HEK293T (cell line): ENCODE measurements around the gene TMEM31.

Source experiments
- CTCF ChIA-PET: fragments of 350-600 bp; formaldehyde crosslinking; extraction: SDS; loops from one replicate; lab custom pipeline; 2021; ENCODE audit warnings: antibody characterized with exemption, inconsistent platforms; lab: Yijun Ruan, JAX
- POLR2A ChIA-PET: fragments of 350-600 bp; formaldehyde crosslinking; extraction: SDS; loops from one replicate; lab custom pipeline; 2020; ENCODE audit warnings: antibody characterized with exemption, inconsistent platforms; lab: Yijun Ruan, JAX
- DNase-seq: peaks from one replicate; pipeline ENCODE4 v3.0.0; 2012; ENCODE audit warnings: mixed read lengths; ENCODE audit errors: extremely low spot score
- ARNT ChIP-seq: fragments of 450-650 bp; IDR thresholded peaks from 2 replicates; pipeline ENCODE4 v1.6.1; 2017; ENCODE audit warnings: mild to moderate bottlenecking
- BHLHE40 ChIP-seq: fragments of 450-650 bp; IDR thresholded peaks from 2 replicates; pipeline ENCODE4 v1.6.1; 2016; ENCODE audit warnings: mild to moderate bottlenecking, moderate library complexity, borderline replicate concordance
- CTBP1 ChIP-seq: fragments of 450-650 bp; IDR thresholded peaks from 2 replicates; pipeline ENCODE4 v1.6.1; 2016; ENCODE audit warnings: borderline replicate concordance
- ELF4 ChIP-seq: fragments of 450-650 bp; IDR thresholded peaks from 2 replicates; pipeline ENCODE4 v1.6.1; 2017; ENCODE audit warnings: antibody characterized with exemption
- FOXA1 ChIP-seq: fragments of 450-650 bp; IDR thresholded peaks from 2 replicates; pipeline ENCODE4 v1.6.1; 2016; ENCODE audit warnings: mild to moderate bottlenecking
- FOXK2 ChIP-seq: fragments of 450-650 bp; IDR thresholded peaks from 2 replicates; pipeline ENCODE4 v1.6.1; 2016; ENCODE audit warnings: mild to moderate bottlenecking
- FOXM1 ChIP-seq: fragments of 450-650 bp; IDR thresholded peaks from 2 replicates; pipeline ENCODE4 v1.6.1; 2017; ENCODE audit warnings: mild to moderate bottlenecking, borderline replicate concordance
- HDGF ChIP-seq: fragments of 450-650 bp; IDR thresholded peaks from 2 replicates; pipeline ENCODE4 v1.6.1; 2017; ENCODE audit warnings: antibody characterized with exemption, borderline replicate concordance
- L3MBTL2 ChIP-seq: fragments of 450-650 bp; conservative IDR thresholded peaks from 2 replicates; pipeline ENCODE4 v1.6.1; 2016; ENCODE audit warnings: mild to moderate bottlenecking
- LEF1 ChIP-seq: fragments of 450-650 bp; IDR thresholded peaks from 2 replicates; pipeline ENCODE4 v1.6.1; 2017; ENCODE audit warnings: mild to moderate bottlenecking, borderline replicate concordance
- NFRKB ChIP-seq: fragments of 450-650 bp; IDR thresholded peaks from 2 replicates; pipeline ENCODE4 v1.6.1; 2016; ENCODE audit warnings: mild to moderate bottlenecking, moderate library complexity
- SP1 ChIP-seq: fragments of 450-650 bp; IDR thresholded peaks from 2 replicates; pipeline ENCODE4 v1.6.1; 2017
- SUZ12 ChIP-seq: fragments of 450-650 bp; IDR thresholded peaks from 2 replicates; pipeline ENCODE4 v1.6.1; 2016; ENCODE audit warnings: mild to moderate bottlenecking
- TARDBP ChIP-seq: fragments of 450-650 bp; IDR thresholded peaks from 2 replicates; pipeline ENCODE4 v1.6.1; 2016
- ZNF384 ChIP-seq: fragments of 450-650 bp; IDR thresholded peaks from 2 replicates; pipeline ENCODE4 v1.6.1; 2016
- TF ChIP-seq, protein P1 (sequence below): fragments of 450-650 bp; IDR thresholded peaks from 2 replicates; pipeline ENCODE4 v1.6.1; 2016

Gene TMEM31

DNA sequence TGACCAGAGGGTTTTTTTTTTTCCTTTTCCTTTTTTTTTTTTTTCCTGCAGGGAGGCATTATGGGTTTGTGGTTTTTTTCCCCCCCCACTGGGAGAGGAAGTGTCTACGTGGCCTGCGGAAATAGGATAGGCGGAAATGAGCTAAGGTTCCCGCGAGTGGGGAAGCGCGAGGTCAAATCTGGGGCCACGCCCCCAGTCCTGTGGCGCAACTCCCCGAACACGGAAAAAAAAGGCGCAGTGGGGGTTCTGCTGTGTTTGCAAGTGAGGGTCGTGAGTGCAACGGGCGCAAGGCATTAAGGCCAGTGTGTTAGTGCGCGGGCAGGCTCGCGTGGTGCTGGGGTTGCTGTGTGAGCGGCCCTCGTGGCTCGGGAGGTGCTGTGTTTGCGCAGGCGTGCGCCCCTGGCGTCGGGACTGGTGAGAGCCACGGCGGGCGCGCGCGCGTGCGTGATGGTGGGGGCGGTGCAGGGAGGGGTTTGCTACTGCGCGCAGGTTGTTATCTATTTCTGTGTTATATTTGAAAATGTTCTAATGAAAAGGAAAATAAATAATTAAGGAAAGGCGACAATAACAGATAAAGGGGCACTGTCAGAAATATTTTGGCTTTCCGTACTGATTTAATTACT lies 23.5 kb upstream of the TMEM31 start:
- TF ChIP-seq FOXM1 (no peak; the same call in 1 of the 2 replicates), L3MBTL2 (peak; percentile 95), TARDBP (peak; percentile 99), FOXA1 (no peak), ELF4 (peak; percentile 73), FOXK2 (no peak), ZNF384 (peak; percentile 100)
- DNase-seq: peak; percentile 73
- ChIA-PET POLR2A (interaction anchor here (0.6 to 3.1 kb wide), 14 partner anchors 18 to 149 kb away, joined by 3 to 39 read pairs (median 4); partner anchors contain the start of genes RAB9B and TCEAL1), CTCF (interaction anchor here (0.6 to 1.0 kb wide), 3 partner anchors 41 to 176 kb away, joined by 3 to 10 read pairs (median 3); no protein-coding TSS in a partner anchor)

DNA sequence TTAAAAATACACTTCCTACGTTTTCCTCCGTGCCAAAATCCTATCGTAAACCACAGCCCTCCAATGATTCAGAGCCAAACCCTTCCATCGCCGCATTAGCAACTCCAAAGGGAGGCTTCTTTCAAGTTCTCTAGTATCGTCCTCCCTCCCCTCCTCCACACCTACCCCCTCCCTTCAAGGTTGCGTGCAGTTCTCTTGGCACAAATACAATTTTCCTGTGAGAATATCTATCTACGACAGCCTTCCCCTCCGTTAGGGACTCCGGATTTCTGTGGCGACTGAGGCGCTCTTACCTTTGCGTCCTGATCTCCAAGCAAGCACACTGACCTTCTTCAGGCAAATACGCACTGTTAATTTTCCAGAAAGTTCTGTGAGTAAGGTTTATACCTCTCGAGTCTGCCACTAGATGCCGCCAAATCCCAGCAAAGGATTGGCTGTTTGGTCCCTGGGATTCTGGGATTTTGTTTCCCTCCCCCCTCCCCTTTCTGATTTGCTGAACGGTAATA lies 23.0 kb upstream of the TMEM31 start:
- CTCF ChIA-PET: interaction anchor here (1.0 kb wide), 1 partner anchor 137 kb away, joined by 3 read pairs; no protein-coding TSS in a partner anchor

DNA sequence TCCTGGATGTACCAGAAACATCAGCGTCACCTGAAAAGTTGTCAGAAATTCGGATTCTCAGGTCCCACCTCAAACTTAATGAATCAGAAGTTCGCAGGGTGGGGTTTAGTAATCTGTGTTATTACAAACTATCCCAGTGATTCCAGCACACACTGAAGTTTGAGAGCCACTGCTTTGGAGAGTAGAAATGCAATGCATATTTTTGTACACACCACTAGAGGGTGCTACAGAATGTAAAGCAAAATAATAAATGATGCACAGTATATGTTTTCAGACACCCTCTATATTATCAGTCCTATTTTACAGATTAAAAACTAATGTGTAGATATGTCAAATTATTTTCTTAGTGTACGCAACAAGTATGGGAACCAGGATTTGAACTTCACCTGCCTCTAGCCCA lies 21.8 kb upstream of the TMEM31 start:
- peak; percentile 49 for DNase-seq
- TF ChIP-seq BHLHE40 (no peak), ELF4 (no peak), TARDBP (no peak), HDGF (no peak), SP1 (no peak), FOXA1 (no peak), ARNT (no peak), CTBP1 (no peak), SUZ12 (no peak), NFRKB (no peak), FOXK2 (no peak), LEF1 (no peak), L3MBTL2 (no peak), FOXM1 (no peak)
- TF ChIP-seq, protein P1, sequence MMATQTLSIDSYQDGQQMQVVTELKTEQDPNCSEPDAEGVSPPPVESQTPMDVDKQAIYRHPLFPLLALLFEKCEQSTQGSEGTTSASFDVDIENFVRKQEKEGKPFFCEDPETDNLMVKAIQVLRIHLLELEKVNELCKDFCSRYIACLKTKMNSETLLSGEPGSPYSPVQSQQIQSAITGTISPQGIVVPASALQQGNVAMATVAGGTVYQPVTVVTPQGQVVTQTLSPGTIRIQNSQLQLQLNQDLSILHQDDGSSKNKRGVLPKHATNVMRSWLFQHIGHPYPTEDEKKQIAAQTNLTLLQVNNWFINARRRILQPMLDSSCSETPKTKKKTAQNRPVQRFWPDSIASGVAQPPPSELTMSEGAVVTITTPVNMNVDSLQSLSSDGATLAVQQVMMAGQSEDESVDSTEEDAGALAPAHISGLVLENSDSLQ: no peak
- POLR2A ChIA-PET: no interaction called here
- CTCF ChIA-PET: interaction anchor here (0.6 to 2.2 kb wide), 3 partner anchors 14 to 31 kb away, joined by 3 to 9 read pairs (median 3); no protein-coding TSS in a partner anchor

More for the DNA sequence above, 23.0 kb upstream of the TMEM31 start:
- TF ChIP-seq TARDBP: no peak
- peak; percentile 38 for TF ChIP-seq L3MBTL2
- peak; percentile 46; the same call in 1 of the 2 replicates for TF ChIP-seq ARNT
- no peak for TF ChIP-seq ELF4
- no peak for TF ChIP-seq FOXA1
- peak; percentile 17; the same call in 1 of the 2 replicates for TF ChIP-seq FOXM1
- POLR2A ChIA-PET: interaction anchor here (0.7 to 3.1 kb wide), 6 partner anchors 38 to 149 kb away, joined by 3 to 39 read pairs (median 4); partner anchors contain the start of gene TCEAL1
- DNase-seq: peak; percentile 68

DNA sequence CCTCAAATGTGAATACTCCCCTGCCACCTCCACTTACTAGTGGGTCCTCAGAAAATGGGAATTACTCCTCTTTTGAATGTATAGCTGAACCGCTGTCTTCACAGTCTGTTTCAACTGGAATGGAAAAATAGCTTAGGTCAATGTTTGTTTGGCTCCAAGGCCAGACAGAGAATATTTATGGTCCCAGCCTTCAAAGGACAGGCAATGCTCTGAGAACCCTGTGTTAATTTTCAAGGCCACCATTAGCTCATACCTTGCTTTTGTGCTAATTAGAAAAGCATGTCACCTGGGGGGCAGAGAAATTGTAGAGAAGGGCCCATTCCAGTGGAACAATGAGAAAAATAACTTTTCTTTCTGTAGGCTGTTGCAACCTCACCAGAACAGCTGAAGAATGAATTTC lies 19.6 kb upstream of the TMEM31 start:
- ChIA-PET CTCF (interaction anchor here (1.5 to 2.2 kb wide), 2 partner anchors 11 to 20 kb away, joined by 4 to 9 read pairs; partner anchors contain the start of gene TMEM31), POLR2A (interaction anchor here (1.2 kb wide), 1 partner anchor 12 kb away, joined by 3 read pairs; no protein-coding TSS in a partner anchor)
- TF ChIP-seq FOXK2 (no peak), BHLHE40 (no peak), FOXM1 (no peak), SP1 (no peak), SUZ12 (no peak), L3MBTL2 (no peak), CTBP1 (no peak), NFRKB (no peak), LEF1 (no peak), TARDBP (no peak)
- TF ChIP-seq, protein P1: no peak

DNA sequence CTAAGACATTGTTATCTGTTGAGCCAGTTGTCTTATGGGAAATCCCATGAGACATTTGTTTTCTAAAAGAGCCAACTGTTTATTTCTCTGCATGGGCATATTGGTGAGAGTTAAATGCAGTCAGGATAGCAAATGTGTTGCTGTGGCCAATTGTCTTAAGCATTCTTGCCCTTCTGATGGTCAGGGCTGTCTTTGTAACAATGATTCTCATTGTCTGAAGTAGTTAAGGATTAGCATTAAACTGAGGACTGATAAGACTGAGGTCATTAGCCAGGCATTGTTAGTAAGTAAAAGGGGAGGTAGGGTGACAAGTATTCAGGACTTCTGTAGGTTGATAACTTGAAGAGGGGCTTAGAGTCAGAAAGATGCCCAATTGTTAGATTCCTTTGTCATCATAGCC lies 13.0 kb upstream of the TMEM31 start:
- ChIA-PET POLR2A (no interaction called here), CTCF (interaction anchor here (0.5 to 0.8 kb wide), 2 partner anchors 10 to 14 kb away, joined by 3 to 4 read pairs; no protein-coding TSS in a partner anchor)
- TF ChIP-seq FOXA1 (no peak), LEF1 (no peak), ELF4 (no peak), CTBP1 (no peak), ZNF384 (no peak), BHLHE40 (no peak), FOXM1 (no peak), SUZ12 (no peak), L3MBTL2 (no peak), ARNT (no peak)
- TF ChIP-seq, protein P1: no peak
- no peak for DNase-seq

More for the DNA sequence above, 19.6 kb upstream of the TMEM31 start:
- DNase-seq: no peak

DNA sequence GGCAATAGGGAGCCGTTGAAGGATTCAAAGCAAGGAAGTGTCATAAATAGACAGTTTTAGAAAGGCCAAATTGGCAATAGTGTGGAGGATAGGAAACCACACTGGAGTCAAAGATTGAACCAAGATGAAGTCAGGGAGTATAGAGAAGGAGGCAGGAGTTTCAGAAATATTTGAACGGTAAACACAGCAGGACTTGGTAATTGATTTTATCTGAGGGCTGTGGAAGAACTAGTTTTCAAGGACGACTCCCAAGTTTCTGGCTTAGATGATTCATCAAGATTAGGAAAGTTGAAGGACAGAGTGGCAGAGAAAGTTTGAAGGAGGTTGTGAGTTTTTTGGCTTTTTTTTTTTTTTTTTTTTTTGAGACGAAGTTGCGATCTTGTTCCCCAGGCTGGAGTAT lies 11.5 kb upstream of the TMEM31 start:
- CTCF ChIA-PET: no interaction called here
- no peak for TF ChIP-seq FOXA1
- no peak for TF ChIP-seq L3MBTL2
- no peak for TF ChIP-seq FOXM1
- TF ChIP-seq SP1: no peak
- no peak for TF ChIP-seq ZNF384
- POLR2A ChIA-PET: no interaction called here
- no peak for DNase-seq
